ENCODE data around the gene KANSL1L. TPM values are rescaled to one million over a fixed set of nuclear protein-coding genes. Genes with fewer than 3 reads are reported as not detected.

The KANSL1L gene
- polyA plus RNA-seq, 3 donors, result 44.7 to 79.0 (median 58.5) TPM

DNA sequence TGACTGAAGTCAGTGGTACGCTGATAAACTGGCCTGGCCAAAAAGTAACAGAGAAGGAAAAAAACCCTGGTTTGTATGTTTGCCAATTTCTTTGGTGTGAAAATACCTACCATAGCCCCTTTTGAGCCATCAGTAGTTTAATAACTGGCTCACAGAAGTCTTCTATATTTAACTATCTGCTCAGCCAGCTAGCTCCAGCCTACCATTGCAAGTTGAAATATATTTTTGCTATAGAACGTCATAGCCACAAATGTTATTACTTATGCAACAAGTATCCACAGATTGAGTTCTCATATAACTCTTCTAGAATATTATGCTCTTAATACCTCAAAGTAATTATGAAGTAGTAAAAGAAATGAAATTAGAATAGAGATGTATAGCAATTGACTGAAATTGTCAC lies 143.6 kb downstream of the KANSL1L start:
- no peak for DNase-seq (ENCODE audit: extremely low read depth in 1 of 11, low read depth in 9 of 11, low spot score in 4 of 11)

DNA sequence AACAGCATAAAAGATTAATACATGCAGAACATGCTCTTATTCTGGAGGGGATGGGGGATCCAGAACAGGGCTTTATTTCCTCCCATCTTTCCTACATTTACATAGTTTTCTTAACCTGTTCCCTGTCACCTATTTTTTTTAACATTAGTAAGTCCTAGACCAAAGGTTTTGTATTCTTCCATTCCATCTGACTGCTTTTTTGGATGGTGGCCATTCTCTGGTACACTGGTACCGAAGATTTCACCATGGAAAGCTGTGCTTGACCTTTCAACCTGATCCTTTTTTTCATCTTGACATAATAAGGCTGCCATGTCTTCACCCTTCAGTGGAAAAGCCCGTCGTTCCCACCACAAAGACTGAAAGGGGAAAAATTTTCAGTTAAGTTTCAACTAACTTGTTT lies 148.4 kb downstream of the KANSL1L start:
- no peak for DNase-seq (ENCODE audit: extremely low read depth in 1 of 11, low read depth in 9 of 11, low spot score in 4 of 11)

DNA sequence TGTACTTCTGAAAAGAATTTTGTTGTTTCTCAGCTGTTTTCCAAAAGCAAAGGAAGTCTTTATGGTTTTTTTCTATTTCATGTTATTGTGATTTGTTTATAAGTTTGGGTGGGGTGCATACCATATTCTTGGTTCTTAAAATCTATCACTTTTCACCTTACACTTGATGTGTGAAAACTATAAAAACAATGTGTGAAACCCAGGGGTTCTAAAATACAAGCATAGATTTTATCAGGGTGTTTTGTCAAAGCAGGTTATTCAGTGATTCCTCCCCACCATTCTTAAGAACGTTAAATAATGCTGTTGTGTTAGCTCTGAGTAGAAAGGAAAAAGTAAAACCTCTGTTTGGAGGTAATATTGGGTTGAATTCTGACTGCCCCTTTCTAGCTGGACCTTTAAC lies 151.1 kb downstream of the KANSL1L start:
- DNase-seq (ENCODE audit: extremely low read depth in 1 of 11, low read depth in 9 of 11, low spot score in 4 of 11), result no peak

DNA sequence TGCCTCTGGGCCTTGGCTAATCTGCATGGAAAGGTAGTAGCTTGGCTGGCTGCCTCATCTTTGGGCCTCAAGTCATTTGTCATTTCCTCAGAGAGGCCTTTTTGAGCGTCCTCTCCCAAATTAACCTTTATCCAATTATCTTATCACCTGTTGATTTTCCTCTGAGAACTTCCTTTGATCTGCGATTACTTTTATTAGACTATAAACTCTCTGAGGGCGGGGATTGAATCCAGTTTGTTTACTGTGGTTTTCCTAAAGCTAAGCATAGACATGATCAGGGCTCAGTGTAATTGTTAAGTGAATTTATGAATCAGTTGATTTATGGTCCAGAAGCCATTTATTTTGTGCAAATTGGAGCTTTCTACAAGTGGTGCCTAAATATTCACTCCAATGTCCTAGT lies 161.3 kb downstream of the KANSL1L start:
- DNase-seq (ENCODE audit: extremely low read depth in 1 of 11, low read depth in 9 of 11, low spot score in 4 of 11), result no peak

DNA sequence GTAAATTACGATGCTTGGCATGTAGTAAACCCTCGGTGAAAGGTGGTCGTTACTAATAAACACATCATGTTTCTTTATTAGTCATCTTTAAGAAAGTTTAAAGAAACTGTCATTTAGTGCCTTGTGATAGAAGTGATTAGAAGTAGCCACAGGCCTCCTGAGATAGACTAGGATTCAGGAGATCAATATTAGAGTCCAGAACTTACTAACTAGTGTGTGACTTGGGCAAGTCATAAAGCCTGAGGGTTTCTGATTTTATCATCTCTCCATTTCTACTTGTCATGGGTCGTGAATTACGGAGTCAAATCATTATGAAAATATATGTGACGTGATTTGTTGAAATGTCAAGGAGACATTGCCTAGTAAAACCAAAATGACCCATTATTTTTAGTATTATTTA lies 162.1 kb downstream of the KANSL1L start:
- no peak for DNase-seq (ENCODE audit: extremely low read depth in 1 of 11, low read depth in 9 of 11, low spot score in 4 of 11)

DNA sequence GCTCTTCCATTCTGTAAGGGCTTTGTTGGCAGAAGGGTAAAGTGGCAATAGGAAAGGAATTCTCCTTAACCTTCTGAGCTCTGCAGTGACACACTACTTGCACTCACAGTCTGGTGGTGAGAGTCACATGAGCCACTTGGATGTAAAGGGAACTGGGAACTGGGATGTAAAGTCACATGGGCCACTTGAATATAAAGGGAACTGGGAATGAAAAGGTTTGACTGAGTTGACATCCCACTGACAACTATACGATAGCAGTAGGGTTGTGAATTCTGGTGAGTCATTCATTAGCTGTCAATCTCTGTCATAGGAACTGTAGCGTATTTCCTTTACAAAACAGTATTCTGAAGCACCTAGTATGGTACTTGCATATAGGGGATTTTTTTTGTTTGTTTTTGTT lies 163.3 kb downstream of the KANSL1L start:
- DNase-seq (ENCODE audit: extremely low read depth in 1 of 11, low read depth in 9 of 11, low spot score in 4 of 11), result no peak

DNA sequence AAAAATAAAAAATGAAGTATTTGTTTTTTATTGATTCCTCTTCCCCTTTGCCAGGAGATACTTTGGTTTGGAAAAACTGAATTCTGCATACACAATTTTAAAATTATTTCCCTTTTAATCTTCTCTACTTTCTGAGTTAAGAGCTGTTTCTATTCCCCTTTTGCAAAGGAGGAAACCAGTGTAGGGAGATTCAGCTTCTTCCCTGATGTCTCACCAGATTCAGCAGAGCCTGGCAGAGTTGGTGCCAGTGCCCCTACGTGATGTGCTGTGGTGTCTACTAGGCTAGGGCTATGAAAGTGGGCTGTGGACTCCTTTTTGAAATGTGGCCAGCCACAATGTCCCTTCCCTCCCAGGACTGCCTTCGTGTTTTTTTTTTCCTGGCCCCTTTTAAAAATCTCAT lies 166.3 kb downstream of the KANSL1L start:
- DNase-seq (ENCODE audit: extremely low read depth in 1 of 11, low read depth in 9 of 11, low spot score in 4 of 11), result no peak

DNA sequence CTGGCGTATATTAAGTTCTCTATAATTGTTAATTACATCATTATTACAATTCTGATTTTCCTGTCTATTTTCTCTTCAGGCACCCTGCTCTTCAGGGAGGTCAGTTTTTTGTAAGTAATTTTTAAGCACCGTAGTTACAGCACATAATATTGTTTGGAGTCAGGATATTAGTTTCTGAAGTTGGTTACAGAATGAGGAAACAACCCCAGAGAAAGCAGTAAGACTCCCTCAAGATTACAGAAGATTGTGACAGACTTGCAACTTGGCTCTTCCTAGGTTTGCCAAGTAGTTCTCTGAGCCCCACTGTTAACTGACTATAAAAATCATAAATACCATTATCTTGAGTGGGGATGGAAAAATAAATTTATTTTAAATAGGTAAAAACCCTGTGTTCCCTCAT lies 167.8 kb downstream of the KANSL1L start:
- DNase-seq (ENCODE audit: extremely low read depth in 1 of 11, low read depth in 9 of 11, low spot score in 4 of 11), result no peak

DNA sequence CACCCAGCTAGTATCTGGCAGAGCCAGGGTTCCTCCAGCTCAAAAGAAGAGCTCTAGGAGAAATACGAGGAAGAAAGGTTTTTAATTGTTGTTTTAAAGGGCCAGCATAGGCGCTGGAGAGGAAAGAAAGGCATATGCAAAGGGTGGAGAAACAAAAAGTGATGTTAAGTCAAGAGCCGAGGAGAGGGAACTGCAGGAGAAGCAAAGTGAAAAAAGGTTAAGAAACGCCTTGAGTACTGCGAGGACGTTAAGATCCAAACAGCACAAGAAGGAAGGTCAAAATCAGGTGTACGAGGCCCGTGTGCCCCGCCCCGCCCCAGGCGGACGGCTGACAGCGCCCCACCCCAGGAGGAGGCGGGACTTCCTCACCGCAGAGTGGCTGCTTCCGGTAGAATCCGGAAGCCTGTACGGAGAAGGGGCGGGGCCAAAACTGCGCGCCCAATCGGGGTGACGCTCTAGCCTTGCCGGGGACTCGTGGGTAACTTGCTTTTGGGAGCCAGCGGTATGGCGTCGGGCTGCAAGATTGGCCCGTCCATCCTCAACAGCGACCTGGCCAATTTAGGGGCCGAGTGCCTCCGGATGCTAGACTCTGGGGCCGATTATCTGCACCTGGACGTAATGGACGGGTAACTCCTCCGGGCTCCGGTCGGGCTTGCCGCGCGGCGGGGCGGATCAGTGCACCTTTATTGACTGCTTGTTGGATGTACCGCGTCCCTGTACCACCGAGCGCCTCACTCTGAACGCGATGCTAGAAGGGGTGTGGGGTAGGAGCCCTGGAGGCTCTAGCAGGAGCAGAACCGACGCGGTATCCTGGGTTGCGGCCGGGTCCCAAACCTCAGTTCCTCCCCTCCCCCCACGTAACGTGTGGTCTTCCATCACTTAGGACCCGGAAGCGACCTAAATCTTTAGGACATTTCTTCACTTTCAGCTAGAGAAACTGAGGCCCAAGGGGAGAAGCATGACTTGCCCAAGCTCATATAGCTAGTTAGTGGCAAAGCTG lies 168.8 kb downstream of the KANSL1L start, which contains the start of gene RPE:
Gene RPE, plus strand, starts transcription at position 481 of the 1,000 bp plus-strand sequence. Its CDS starts 24 bp downstream, at position 505.
- DNase-seq (ENCODE audit: extremely low read depth in 1 of 11, low read depth in 9 of 11, low spot score in 4 of 11), result peak; percentile 79 to 92 (median 90)

DNA sequence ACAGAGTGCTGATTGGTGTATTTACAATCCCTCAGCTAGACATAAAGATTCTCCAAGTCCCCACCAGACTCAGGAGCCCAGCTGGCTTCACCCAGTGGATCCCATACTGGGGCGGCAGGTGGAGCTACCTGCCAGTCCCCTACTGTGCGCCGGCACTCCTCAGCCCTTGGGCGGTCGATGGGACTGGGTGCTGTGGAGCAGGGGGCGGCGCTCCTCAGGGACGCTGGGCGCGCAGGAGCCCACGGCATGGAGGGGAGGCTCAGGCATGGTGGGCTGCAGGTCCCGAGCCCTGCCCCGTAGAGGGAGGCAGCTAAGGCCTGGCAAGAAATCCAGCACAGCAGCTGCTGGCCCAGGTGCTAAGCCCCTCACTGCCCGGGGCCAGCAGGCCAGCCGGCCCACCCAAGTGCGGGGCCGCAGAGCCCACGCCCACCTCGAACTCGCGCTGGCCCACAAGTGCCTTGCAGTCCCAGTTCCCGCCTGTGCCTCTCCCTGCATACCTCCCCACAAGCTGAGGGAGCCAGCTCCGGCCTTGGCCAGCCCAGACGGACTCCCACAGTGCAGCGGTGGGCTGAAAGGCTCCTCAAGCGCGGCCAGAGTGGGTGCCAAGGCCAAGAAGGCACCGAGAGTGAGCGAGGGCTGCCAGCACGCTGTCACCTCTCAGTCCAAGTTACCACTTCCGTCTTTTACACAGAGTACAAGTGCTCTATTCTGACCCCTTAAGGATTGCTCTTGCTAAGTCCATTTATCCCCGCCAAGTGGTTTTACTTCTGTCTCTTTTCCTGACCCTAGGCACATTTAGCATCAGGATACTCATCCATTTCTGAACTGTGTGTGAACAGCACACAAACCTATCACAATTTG lies 170.5 kb downstream of the KANSL1L start:
- DNase-seq (ENCODE audit: extremely low read depth in 1 of 11, low read depth in 9 of 11, low spot score in 4 of 11), result no peak

DNA sequence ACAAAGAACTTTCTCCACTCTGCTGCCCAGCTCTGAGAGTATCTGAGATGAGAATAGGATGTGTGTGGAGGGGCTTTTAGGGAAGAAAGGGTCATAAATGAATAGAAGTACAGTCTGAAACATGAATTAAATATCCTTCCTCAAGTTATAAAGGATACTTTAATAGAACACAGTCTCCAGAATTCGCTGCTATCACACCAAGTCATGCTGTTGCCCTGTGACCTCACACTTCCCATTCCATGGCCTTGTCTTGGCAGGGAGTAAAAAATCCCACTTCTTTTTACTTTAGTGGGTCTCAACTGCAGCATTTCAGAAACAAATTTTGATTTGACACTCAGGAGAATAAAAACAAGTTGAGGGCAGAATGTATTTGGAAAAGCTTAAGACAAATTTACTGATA lies 172.6 kb downstream of the KANSL1L start:
- no peak for DNase-seq (ENCODE audit: extremely low read depth in 1 of 11, low read depth in 9 of 11, low spot score in 4 of 11)

DNA sequence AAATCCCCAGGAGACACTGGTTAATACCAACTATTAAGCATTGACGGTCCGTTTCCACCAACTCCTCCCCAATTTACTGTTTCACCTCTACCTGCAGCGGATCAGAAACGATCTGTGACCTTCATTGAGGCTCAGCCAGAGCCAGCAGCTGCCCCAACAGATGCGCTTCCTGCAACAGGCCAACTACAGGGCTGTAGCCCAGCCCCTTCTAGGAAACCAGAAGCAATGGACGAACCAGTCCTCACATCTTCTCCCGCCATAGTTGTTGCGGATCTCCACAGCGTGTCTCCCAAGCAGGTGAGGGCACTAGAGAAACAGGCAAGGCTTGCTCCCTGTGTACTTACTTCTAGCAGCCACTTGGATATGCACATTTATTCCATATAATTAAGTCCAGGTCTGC lies 177.2 kb downstream of the KANSL1L start:
- DNase-seq (ENCODE audit: extremely low read depth in 1 of 11, low read depth in 9 of 11, low spot score in 4 of 11), result no peak

DNA sequence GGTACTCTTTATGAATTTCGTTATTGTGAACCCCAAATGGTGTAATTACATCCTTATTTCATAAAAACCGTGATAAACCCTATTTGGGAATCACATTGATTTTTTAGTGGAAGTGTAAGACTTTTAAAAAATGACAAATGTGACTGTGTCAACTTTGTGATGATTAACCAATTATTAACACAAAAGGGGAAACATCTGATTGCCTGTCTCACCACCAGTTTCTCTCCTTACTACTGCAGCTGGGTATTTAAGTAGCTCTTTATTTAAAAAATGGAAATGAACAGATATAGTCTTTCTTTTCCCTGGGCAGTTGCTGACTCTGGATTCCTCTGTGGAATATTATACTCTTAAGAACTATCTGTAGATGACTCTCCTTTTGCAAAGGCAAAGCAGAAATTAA lies 180.4 kb downstream of the KANSL1L start:
- no peak for DNase-seq (ENCODE audit: extremely low read depth in 1 of 11, low read depth in 9 of 11, low spot score in 4 of 11)

DNA sequence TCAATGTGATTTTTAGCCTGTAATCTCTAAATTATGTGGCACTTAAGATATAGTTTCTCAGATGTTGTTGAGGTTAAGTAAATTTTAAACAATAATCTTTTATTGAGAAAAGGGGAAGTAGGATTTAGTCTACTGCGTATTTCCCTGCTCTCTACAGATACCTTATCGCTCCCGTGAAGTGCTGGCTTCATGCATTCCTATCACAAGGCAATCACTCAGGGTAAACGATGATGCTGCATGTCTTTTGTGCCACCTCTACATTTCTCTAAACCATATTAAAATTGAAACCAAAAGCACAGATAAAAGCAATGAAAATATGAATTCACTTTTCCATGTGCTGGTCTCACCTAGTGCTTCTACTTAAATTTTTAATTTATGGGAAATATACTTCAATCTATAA lies 183.2 kb downstream of the KANSL1L start:
- no peak for DNase-seq (ENCODE audit: extremely low read depth in 1 of 11, low read depth in 9 of 11, low spot score in 4 of 11)

DNA sequence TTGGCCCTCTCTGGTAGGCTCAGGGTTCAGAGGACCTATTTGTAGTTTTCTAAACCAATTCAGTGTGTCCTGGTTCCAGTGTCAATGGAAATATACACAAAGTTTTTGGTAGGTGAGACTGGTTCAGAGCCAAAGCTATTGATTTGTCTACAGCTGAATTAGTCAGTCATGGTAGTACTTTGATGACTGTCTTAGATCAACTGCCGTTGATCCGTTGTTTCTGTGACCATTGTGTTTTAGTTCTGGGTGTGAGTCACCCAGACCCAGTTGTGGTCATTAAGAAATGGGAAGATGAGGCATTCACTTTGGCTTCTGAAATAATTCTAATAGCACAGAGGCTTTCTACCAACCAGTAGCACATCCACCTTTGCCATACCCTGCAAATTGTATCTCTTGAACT lies 184.8 kb downstream of the KANSL1L start:
- DNase-seq (ENCODE audit: extremely low read depth in 1 of 11, low read depth in 9 of 11, low spot score in 4 of 11), result no peak

DNA sequence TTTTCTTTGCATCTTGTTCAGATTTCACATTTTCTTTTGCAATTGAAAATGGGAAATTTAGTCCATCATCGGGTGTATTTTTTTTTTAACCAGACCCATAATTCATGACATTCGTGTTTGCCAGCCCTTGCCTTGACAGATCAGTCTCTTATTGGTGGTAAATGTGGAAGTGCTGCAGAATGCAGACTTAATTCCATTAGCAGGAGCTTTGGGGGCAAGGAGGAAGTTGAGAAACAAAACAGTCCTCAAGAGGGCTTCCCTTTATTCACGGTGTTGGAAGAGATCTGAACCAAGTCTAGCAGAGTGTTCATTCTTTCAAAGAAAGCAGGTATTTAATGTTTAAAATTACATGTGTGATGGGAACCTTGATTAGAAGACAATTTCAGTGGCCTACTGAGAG lies 185.3 kb downstream of the KANSL1L start:
- no peak for DNase-seq (ENCODE audit: extremely low read depth in 1 of 11, low read depth in 9 of 11, low spot score in 4 of 11)

DNA sequence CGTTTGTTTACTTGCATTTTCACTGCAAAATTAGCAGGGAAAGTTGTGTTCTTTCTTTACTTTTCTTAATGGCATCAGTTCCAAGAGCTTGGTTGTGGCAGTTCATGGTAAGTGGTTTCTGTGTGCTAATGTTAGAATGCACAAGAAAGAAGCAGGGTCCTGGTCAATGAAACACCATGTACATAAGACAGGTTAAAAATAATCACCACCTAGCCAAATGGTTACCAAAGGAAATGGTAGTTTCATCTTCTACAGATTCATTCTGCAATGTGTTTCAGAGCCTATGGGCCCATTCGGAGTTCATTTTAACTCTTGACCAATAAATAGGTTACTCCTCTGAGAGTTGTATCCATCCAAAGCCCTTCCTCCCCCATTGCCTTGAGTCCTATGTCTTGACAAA lies 186.9 kb downstream of the KANSL1L start:
- DNase-seq (ENCODE audit: extremely low read depth in 1 of 11, low read depth in 9 of 11, low spot score in 4 of 11), result no peak

DNA sequence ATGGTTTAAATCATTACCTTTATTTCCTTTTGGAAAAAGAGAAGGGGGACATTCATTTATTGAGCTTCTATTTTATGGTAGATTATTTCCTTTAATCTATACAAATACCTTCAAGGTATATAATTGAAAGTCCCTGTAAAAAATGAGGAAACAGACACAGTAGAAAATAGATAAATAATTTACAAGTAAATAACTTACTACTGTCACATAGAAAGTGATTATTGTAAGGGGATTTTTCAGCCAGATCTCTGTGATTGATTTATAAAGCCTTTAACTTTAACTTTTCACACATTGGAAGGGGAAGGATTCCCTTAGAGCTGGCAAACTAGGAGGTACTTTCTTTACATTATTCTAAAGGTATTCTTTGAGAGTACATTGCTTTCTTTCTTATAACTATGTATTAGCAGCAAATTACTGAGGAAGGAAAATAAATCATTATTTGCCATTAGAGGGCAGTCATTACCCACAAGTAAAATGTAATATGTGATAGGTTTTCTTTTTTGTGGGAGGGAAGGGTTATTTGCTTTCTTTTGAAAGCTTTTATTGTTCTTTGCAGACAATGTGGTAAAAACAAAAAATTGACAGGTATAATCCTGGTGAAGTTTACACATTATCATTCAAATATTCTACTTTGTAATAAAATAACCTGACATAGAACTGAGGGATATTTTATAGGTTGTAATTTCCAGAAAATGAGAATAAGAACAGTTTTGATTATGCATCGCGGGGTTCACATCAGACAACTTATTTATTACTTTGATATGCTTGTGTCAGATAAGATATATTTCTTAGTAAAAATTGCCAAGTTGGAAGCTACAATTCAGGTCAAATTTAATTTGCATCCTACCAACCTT lies 193.6 kb downstream of the KANSL1L start:
- DNase-seq (ENCODE audit: extremely low read depth in 1 of 11, low read depth in 9 of 11, low spot score in 4 of 11), result peak in 4 of 11 donors; percentile 10 to 24 (median 17)

Measured in renal cortex interstitium (tissue), 11 donors.